Cerebellar cortex (tissue), 1 donor: ENCODE data around the gene OLFM2.
A peak's percentile ranks its signal among the peaks of the same experiment; 100 is the strongest.
"Not testable (repeated sequence)": the region's sequence is repeated elsewhere in the genome, so short reads cannot be mapped to it uniquely, and the experiment has no call there.

Experiments
- DNase-seq: peaks from one replicate; pipeline ENCODE4 v3.0.0-alpha.2; 2015; ENCODE audit warnings: low spot score

The OLFM2 gene

GRCh38 chr19:9828551-9829063, 107.7 kb downstream of the OLFM2 start:
- no peak for DNase-seq

GRCh38 chr19:9827289-9828238, 108.8 kb downstream of the OLFM2 start, which contains the start of gene UBL5:
Gene UBL5 (plus strand): TSS chr19:9827918. CDS start chr19:9828338, 420 bp downstream.
- peak; percentile 95 for DNase-seq

- peak; percentile 28 for DNase-seq
These were observed 112.5 kb downstream of the OLFM2 start for GRCh38 chr19:9823816-9824215.

- DNase-seq, result not testable (repeated sequence)
These were observed 116.3 kb downstream of the OLFM2 start for GRCh38 chr19:9820034-9820433.

GRCh38 chr19:9819596-9819909, 116.8 kb downstream of the OLFM2 start:
- no peak for DNase-seq

GRCh38 chr19:9818734-9819595, 117.3 kb downstream of the OLFM2 start, which contains the start of gene FBXL12:
Gene FBXL12 (minus strand): TSS chr19:9819079. CDS start chr19:9818813, 266 bp downstream.
- peak; percentile 99 for DNase-seq

GRCh38 chr19:9818175-9818733, 118.1 kb downstream of the OLFM2 start:
- DNase-seq, result no peak

- DNase-seq, result no peak
These were observed 125.2 kb downstream of the OLFM2 start for GRCh38 chr19:9811139-9811538.

- DNase-seq, result no peak
These were observed 127.2 kb downstream of the OLFM2 start for GRCh38 chr19:9808855-9809824.

- DNase-seq, result no peak
These were observed 129.5 kb downstream of the OLFM2 start for GRCh38 chr19:9806803-9807202.
